Stimulated activated CD4-positive, alpha-beta T cell treated with anti-CD3 and anti-CD28 coated beads, Interleukin-4, amount 100 ng/mL, for 4 hours (primary cell): ENCODE data around the gene CAPN10.
A peak's percentile ranks its signal among the peaks of the same experiment; 100 is the strongest.

Experiments
- DNase-seq, 2 experiments: peaks; one replicate each; pipeline ENCODE4 v3.0.0-alpha.2; 2020

Gene CAPN10

DNA sequence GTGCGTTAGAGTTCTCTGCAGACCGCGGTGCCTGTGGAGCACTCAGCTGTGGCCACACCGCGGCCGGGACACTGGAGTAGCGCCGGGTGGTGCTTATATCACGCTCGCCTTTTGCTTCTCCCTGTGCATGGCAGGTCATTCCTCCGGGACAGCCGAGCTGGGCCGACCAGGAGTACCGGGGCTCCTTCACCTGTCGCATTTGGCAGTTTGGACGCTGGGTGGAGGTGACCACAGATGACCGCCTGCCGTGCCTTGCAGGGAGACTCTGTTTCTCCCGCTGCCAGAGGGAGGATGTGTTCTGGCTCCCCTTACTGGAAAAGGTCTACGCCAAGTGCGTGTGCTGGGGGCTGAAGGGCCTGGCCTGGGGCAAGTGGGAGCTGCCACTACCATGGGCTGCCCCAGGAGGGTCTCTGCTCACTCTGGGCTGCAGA lies 4.2 kb downstream of the CAPN10 start:
- no peak for DNase-seq

DNA sequence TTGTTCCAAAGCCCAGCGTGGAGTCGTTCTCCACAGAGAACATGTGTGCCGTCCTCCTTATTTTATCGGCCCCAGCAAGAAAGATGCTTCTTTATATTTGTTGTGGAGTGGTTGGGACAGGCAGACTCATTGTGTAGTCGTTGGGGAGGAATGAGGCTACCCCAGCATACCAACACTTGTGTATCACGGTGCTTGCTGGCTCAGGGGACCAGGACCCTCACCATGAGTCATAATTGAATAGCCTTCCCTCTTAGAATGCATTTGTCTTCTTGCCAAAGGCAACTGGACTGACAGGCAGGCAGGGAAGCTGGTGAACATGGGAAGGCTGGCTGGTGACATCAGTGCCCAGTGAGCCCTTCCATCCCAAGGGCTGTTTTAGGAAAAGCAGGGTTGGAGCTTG lies 4.7 kb downstream of the CAPN10 start:
- no peak for DNase-seq

DNA sequence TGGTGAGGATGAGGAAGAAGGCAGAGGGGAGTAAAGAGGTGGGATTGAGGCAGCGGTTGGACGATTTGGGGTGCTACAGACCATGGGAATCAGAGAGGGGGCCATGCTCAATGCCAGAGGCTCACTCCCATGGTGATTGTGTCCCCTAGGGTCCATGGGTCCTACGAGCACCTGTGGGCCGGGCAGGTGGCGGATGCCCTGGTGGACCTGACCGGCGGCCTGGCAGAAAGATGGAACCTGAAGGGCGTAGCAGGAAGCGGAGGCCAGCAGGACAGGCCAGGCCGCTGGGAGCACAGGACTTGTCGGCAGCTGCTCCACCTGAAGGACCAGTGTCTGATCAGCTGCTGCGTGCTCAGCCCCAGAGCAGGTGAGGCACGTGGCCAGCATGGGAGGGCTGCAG lies 5.2 kb downstream of the CAPN10 start:
- no peak for DNase-seq

DNA sequence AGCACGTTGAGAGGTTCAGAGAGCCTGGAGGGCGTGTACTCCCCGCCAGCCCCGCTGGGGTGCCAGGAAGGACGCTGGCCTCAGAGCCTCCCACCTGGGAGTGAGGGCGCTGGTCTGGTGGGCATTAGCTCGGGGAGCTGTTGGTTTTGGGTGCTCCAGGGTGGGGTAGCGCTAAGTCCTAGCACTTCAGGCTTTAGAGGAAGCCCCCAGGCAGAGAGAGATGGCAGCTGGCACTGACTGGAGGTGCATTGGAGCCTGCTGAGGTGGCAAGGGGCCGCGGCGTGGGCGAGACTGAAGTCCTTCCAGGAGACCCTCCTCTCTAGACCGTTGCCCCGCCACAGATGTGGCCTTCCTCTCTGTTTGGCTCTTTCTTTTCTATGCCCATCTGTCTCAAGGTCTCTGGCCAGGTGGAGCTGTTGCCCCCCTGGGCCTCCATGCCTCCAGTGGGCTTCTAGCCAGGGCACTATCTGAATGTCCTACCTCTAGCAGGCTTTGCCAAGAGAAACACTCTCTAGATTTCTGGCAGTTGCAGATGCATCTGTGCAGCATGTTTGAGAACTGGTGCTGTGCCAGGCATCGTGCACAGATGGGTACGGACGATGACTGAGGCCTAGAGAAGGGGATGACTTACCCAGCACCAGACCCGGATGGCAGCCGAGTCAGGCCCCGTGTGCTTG lies 6.6 kb downstream of the CAPN10 start:
- DNase-seq = no peak

DNA sequence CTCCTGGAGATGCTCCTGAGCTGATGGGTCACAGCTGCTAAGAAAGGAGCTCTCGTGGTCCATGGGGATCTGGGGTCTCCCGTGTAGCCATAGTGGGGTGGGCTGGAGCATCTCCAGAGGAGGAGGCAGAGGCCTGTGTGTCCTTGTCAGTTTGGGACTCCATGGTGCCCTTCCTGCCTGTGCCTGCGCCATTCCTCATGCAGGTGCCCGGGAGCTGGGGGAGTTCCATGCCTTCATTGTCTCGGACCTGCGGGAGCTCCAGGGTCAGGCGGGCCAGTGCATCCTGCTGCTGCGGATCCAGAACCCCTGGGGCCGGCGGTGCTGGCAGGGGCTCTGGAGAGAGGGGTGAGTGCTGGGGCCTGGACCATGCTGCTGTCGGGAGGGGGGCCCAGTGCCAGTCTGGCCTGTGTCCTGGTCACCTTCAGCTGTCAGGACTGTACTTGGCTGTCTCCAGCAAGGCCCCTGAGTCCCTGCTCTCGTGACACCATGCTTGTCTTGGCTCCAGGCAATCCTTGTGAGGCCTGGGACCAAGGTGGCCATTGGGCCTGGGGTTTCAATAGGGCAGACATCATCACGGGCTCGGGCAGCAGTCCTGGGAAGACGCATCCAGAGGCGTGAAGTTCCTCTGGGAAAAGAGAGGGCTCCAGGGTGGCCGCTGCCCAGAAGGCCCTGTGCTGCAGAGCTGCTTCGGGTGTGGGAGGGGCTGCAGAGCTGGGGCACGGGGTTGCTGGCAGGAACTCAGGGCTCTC lies 7.3 kb downstream of the CAPN10 start:
- DNase-seq = no peak

DNA sequence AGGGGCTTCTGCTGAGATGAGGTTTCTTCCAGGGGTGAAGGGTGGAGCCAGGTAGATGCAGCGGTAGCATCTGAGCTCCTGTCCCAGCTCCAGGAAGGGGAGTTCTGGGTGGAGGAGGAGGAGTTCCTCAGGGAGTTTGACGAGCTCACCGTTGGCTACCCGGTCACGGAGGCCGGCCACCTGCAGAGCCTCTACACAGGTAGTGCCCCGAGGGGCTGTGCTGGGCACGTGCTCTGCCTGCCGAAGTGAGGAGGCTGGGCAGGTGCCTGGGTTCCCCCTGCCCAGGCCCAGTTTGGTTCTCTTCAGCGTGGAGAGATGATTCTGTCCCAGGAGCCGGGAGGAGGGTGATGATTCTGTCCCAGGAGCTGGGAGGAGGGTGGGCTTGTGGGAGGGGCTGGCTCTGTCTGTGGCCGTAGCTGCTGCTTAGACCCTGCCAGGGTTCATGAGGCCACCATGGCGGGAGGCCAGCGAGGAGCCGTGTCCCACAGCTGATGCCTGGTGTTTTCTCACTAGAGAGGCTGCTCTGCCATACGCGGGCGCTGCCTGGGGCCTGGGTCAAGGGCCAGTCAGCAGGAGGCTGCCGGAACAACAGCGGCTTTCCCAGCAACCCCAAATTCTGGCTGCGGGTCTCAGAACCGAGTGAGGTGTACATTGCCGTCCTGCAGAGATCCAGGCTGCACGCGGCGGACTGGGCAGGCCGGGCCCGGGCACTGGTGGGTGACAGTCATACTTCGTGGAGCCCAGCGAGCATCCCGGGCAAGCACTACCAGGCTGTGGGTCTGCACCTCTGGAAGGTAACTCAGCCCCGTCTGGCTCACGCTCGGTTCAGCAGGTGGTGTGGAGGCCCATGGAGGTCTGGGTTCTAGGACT lies 8.2 kb downstream of the CAPN10 start:
- DNase-seq = no peak

DNA sequence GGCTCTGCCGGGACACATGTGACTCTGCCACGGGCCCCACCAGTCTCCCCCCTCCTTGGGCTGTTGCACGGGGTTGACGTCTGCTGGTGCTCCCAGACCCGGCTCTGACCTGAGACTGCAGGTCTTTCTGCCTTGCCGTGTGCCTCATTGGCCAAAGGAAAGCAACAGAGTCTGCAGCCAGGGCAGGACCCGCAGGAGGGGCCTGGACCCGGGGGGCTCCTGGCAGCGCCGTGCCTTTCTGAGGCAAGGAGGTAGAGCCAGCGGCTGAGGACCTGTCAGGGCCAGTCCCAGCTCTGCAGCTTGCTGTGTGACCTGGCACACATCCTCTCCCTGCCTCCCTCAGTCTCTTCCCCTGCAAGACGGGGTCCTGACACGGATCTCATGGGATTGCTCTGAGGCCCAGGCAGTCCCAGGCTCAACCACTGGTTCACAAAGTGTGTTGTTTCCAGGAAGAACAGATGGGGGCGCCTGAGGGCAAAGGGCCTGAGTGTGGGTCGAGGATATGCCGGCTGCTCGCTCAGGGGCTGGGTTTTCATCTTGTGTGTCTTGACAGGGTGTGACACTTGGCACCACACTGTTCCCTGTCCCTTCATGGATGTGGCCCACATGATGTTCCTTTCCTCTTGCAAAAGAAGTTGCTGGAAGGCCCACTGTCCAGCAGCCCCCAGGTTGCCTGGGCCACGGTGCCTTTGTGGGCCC lies 9.0 kb downstream of the CAPN10 start:
- DNase-seq = no peak

DNA sequence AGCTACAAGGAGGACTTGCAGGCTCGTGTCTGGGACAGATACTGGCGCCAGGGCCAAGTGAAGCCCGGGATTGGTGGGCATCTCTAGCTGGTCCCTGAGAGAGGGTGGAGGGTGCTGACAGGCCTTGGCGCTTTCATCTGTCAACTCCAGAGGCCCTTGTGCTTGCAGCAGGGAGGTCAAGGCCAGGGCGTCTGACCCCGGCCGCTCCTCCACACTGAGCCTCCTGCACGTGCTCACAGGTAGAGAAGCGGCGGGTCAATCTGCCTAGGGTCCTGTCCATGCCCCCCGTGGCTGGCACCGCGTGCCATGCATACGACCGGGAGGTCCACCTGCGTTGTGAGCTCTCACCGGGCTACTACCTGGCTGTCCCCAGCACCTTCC lies 9.5 kb downstream of the CAPN10 start:
- DNase-seq = no peak

DNA sequence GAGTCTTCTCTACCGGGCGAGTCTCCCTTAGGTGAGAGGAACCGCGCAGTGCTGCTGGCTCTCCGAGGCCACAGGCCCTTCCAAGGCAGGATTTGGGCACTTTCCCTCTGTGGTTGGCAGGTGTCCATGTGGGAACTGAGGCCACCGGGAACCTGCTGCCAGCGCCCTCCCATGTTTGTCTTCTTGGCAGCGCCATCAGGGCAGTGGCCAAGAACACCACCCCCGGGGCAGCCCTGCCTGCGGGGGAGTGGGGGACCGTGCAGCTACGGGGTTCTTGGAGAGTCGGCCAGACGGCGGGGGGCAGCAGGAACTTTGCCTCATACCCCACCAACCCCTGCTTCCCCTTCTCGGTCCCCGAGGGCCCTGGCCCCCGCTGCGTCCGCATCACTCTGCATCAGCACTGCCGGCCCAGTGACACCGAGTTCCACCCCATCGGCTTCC lies 10.0 kb downstream of the CAPN10 start:
- no peak for DNase-seq

DNA sequence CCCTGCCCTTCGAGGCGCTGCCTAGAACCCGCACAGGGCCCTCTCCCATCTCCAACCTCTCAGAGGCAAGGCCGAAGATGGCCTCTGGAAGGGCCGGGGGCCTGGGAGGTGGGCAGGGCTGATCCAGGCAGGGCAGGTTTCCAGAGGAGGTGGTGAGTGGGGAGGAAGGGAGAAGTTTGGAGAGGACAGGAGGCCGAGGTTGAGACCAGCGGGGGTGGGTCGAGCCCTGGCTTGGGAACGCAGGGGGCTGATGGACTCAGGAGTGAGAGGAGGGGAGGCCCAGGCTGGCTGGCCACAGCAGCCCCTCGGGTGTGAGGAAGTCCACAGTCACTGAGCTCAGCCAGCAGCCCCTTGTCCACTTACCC lies 10.5 kb downstream of the CAPN10 start:
- no peak for DNase-seq

DNA sequence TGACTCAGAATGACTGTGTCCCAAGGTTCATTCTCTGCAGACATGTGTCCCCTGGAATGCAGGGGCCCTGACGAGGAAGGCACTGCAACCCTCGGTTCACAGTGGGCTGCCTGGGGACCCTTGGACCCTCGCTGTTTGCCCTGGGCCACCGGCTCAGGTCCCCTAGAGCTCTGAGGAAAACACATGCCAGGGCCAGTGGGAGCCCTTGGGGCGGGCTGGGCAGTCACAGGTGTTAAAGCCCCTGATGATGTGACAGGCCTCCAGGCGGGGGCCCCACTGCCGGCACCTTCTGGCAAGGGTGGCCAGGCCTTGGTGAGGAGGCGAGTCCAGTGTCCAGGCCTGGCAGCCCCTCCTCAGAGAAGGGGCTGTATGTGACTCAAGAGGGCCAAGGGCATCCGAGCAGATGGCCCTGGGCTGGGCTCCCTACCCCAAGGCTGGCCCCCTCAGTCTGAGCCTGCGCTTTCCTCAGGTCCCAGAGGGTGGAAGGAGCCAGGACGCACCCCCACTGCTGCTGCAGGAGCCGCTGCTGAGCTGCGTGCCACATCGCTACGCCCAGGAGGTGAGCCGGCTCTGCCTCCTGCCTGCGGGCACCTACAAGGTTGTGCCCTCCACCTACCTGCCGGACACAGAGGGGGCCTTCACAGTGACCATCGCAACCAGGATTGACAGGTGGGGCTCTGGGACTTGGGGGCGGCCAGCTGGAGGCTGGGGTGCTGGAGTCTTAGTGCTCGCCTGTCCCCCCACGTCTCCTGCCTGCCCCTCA lies 11.1 kb downstream of the CAPN10 start:
- DNase-seq = no peak

DNA sequence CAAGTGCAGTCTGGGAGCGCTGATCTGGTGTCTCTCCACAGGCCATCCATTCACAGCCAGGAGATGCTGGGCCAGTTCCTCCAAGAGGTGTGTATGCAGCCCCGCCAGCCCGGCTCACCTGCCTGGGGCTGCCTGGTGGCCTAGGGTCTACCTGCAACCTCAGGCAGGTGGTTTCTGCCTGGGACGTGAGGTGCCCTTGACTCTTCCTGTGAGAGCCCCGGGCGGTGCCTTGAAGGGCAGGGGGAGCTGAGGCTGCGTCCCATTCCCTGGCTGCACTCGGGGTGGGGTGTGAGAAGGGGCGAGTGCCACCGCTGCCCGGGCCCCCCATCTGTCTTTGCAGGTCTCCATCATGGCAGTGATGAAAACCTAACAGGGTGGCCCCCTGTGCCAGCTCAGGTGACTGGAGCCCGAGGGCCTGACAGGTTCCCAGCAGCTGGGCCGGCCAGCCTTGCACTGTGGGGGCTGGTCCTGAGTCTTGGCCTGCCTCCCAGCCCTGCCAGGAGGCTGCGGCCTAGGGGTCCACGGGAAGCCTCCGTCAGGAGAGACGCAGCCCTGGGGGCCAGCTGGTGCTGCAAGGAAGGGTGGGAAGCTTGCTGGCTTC lies 11.9 kb downstream of the CAPN10 start:
- no peak for DNase-seq

DNA sequence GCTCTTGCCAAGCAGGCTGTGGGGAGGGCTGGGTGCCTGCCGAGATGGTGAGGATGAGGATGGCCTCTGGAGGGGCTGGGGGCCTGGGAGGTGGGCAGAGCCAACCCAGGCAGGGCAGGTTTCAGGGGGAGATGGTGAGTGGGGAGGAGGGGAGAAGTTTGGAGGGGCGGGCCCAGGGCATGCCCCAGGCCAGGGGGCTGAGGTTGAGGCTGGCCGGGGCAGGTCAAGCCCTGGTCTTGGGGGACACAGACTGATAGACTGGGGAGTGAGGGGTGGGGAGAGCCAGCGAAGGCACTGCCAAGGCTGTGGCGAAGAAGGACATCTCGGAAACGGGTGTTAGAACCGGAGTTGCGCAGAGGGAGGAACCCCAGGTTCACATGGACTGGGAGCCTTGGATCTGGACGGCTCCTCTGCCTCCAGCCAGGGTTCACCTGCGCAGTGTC lies 12.6 kb downstream of the CAPN10 start:
- no peak for DNase-seq

DNA sequence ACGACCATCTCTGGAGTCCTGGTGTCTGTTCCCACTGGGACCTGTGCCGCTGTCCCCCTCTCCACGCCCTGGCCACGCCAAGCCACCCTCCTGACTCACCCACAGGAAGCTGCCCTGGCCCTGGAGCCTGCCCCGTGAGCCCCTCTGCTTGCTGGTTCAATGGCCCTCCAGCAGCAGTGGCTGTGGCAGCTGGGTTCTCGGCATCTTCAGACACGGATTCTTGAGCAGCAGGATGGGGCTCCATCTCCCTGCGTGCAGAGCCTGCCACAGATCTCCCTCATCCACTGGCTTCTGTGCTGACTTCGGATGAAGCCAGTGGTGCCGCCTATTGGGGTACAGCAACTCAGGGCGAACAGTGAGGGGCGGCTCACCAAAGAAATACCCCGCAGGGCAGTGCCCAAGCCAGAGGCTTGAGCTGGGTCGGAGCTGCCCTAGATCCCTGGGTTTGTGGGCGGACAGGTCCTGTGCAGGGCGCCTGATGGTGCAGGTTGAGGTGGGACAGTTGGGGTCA lies 14.0 kb downstream of the CAPN10 start:
- DNase-seq = peak in 1 of 2 experiments; percentile 0

DNA sequence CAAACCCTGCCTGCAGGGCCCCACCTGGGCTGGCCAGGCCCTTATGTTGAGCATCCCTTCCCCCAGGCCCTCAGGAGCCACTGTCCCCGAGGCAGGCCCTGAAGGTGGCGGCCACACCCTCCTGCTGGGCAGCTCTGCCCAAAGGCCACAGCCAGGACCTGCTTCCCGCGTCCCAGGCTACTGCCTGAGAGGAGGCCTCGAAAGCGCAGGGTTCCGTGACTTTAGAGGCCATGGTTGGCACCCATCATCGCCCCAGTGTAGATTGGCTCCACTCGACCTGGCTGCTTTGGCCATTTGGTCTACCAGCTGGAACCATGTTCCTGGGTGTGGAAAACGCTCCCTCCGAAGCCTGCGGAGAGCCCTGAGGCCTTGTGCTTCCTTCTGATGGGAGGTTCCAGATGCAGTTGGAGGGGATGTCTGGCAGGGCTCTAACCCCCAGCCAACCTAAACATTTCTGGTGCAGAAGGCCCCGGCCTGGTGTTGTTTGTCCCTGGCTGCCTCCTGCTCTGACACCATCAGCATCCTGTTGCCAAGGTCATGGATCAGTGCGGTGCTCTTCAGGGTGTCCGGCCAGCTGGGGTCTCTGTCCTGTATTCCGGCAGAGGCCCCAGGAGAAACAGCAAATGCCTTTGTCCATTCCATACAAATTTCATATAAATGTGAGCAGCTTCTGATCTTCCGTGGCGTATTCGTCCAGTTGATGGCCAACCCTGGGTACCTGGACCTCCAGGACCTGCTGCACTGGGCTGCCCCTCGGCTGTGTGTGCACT lies 14.7 kb downstream of the CAPN10 start:
- peak in 1 of 2 experiments; percentile 1 for DNase-seq

DNA sequence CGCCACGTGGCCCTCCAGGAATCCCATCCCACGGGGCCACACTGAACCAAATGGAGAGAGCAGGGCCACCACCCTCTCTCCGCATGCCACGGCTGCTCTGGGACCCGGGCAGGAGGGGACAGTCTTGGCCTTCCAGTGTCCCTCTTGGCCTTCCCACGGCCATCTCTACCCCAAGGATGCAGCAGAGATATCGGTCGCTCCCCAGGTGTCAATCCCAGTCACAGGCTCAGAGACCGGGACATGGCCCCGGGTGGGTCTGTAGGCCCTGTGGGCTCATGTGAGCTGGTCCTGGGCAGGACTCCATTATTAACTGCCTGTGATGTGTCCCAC lies 15.3 kb downstream of the CAPN10 start:
- no peak for DNase-seq

DNA sequence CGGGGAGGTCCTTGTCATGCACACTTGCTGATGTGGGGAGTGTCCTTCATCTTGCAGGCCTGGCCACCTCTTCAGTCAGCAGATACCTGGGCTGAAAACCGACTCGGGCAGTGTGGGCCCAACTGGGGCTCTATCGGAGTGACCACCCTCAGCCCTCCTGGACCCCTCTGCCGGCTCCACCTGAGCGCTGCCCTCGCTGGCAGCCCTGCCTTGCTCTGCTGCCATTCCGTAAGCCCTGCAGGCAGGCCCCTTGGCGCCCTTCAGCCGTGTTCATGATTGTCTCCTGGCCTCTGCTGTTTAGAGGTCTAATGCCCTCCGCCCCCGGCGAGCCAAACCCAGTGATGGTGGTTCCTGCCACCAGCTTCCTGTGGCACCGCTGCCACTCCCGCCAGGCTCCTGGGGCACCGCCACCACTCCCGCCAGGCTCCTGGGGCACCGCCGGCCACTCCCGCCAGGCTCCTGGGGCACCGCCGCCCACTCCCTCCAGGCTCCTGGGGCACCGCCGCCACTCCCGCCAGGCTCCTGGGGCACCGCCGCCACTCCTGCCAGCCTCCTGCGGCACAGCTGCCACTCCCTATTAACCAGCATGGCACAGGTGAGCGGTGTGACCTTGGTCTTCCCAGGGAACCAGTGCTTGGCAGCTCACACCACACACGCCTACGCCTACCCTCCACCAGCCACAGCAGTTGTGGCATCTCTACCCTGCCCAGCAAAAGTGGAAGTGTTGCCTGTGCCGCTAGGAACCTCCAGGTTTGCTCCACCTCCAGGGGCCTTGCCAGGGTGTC lies 15.9 kb downstream of the CAPN10 start:
- no peak for DNase-seq

DNA sequence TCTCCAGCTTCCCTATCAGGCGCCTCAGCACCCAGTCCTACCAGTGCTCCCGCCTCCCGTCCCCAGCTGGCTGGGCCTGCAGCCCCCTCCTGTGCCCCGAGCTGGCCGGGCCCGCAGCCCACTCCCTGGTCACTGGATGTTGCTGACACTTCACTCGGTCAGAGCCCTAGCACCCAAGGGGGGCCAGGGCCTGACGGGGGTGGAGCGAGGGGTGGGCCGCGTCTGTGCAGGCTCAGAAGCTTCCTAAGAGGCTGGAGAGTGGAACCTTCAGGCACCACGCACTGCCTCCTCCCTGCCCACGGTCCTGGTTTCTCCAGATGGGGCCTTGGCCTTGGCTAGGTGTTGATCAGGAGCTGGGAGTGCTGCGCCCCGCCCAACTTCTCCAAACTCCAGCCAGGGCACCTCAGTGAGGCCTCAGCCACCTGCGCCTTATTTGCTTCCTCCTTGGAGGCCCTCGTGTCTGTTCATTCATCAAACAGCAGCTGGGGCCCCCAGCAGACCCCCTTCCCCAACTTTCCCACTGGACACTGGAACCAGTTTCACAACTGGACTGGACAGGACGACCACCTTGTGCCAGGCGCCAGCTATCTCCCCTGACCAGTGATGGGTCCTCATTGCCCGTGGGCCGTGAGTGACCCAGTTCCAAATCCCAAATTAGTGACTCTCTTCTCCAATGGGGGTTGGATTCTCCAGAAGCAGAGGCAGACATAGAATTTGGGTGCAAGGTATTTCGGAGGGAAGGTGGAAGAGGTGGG lies 16.7 kb downstream of the CAPN10 start:
- DNase-seq = no peak

DNA sequence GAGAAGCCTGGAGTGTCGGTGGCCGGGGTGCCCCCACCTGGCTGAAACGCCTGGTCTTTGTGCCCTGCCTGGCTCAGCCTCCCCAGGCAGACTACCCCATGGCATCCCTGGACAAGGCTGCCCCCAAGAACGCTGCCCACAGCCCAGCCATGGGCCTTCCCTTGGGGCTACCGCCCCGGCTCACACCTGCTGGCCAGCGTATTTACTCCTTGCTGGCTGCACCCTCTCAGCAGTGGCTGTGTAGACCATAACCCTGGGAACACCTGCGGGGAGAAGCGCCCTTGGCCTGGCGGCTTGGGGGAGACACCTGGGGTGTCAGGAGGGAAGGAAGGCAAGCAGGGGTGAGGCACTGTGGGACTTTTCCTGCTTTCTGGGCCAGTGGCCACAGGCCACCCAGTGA lies 17.3 kb downstream of the CAPN10 start:
- DNase-seq = no peak
